ENCODE data around the gene PCDHA8.
"Not testable (repeated sequence)": the region's sequence is repeated elsewhere in the genome, so short reads cannot be mapped to it uniquely, and the experiment has no call there.

Gene PCDHA8

DNA sequence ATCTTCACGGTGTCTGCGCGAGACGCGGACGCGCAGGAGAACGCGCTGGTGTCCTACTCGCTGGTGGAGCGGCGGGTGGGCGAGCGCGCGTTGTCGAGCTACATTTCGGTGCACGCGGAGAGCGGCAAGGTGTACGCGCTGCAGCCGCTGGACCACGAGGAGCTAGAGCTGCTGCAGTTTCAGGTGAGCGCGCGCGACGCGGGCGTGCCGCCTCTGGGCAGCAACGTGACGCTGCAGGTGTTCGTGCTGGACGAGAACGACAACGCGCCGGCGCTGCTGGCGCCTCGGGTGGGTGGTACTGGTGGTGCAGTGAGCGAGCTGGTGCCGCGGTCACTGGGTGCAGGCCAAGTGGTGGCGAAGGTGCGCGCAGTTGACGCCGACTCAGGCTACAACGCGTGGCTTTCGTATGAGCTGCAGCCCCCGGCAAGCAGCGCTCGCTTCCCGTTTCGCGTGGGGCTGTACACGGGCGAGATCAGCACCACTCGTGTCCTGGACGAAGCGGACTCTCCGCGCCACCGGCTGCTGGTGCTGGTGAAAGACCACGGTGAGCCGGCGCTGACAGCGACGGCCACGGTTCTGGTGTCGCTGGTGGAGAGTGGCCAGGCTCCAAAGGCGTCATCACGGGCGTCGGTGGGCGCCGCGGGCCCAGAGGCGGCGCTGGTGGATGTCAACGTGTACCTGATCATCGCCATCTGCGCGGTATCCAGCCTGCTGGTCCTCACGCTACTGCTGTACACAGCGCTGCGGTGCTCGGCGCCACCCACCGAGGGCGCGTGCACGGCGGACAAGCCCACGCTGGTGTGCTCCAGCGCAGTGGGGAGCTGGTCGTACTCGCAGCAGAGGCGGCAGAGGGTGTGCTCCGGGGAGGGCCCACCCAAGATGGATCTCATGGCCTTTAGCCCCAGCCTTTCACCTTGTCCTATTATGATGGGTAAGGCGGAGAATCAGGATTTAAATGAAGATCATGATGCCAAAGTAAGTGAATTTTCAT, 11.2 kb upstream of the PCDHA8 start:
- not testable (repeated sequence) for DNase-seq (ENCODE audit: low read depth in 2 of 2)

GRCh38 chr5:140833993-140834392, 7.0 kb upstream of the PCDHA8 start, which contains the start of gene PCDHA7:
PCDHA7 (plus strand) TSS chr5:140834269; CDS start chr5:140834384, 115 bp downstream.
- no peak for DNase-seq (ENCODE audit: low read depth in 2 of 2)

- not testable (repeated sequence) for DNase-seq (ENCODE audit: low read depth in 2 of 2)
These were observed 6.5 kb upstream of the PCDHA8 start for GRCh38 chr5:140834439-140835008.

DNA sequence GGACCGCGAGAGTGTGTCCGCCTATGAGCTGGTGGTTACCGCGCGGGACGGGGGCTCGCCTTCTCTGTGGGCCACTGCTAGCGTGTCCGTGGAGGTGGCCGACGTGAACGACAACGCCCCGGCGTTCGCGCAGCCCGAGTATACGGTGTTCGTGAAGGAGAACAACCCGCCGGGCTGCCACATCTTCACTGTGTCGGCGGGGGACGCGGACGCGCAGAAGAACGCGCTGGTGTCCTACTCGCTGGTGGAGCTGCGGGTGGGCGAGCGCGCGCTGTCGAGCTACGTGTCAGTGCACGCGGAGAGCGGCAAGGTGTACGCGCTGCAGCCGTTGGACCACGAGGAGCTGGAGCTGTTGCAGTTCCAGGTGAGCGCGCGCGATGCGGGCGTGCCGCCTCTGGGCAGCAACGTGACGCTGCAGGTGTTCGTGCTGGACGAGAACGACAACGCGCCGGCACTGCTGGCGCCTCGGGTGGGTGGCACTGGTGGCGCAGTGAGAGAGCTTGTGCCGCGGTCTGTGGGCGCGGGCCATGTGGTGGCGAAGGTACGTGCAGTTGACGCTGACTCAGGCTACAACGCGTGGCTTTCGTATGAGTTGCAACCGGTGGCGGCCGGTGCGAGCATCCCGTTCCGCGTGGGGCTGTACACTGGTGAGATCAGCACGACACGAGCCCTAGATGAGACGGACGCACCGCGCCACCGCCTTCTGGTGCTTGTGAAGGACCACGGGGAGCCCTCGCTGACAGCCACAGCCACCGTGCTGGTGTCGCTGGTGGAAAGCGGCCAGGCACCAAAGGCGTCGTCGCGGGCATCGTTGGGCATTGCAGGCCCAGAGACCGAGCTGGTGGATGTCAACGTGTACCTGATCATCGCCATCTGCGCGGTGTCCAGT, 5.1 kb upstream of the PCDHA8 start:
- no peak for DNase-seq (ENCODE audit: low read depth in 2 of 2)

- no peak for DNase-seq (ENCODE audit: low read depth in 2 of 2)
These were observed 2.1 kb downstream of the PCDHA8 start for GRCh38 chr5:140842798-140843733.

- DNase-seq (ENCODE audit: low read depth in 2 of 2) = not testable (repeated sequence)
These were observed 7.4 kb downstream of the PCDHA8 start, which contains the start of gene PCDHA9 for GRCh38 chr5:140848139-140849102. PCDHA9 (plus strand) TSS chr5:140848382; CDS start chr5:140848496, 114 bp downstream.

DNA sequence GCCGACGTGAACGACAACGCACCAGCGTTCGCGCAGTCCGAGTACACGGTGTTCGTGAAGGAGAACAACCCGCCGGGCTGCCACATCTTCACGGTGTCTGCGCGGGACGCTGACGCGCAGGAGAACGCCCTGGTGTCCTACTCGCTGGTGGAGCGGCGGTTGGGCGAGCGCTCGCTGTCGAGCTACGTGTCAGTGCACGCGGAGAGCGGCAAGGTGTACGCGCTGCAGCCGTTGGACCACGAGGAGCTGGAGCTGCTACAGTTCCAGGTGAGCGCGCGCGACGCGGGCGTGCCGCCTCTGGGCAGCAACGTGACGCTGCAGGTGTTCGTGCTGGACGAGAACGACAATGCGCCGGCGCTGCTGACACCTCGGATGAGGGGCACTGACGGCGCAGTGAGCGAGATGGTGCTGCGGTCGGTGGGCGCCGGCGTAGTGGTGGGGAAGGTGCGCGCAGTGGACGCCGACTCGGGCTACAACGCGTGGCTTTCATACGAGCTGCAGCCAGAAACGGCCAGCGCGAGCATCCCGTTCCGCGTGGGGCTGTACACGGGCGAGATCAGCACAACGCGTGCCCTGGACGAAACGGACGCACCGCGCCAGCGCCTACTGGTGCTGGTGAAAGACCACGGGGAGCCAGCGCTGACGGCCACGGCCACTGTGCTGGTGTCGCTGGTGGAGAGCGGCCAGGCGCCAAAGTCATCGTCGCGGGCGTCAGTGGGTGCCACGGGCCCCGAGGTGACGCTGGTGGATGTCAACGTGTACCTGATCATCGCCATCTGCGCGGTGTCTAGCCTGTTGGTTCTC, 9.0 kb downstream of the PCDHA8 start:
- DNase-seq (ENCODE audit: low read depth in 2 of 2) = not testable (repeated sequence)

DNA sequence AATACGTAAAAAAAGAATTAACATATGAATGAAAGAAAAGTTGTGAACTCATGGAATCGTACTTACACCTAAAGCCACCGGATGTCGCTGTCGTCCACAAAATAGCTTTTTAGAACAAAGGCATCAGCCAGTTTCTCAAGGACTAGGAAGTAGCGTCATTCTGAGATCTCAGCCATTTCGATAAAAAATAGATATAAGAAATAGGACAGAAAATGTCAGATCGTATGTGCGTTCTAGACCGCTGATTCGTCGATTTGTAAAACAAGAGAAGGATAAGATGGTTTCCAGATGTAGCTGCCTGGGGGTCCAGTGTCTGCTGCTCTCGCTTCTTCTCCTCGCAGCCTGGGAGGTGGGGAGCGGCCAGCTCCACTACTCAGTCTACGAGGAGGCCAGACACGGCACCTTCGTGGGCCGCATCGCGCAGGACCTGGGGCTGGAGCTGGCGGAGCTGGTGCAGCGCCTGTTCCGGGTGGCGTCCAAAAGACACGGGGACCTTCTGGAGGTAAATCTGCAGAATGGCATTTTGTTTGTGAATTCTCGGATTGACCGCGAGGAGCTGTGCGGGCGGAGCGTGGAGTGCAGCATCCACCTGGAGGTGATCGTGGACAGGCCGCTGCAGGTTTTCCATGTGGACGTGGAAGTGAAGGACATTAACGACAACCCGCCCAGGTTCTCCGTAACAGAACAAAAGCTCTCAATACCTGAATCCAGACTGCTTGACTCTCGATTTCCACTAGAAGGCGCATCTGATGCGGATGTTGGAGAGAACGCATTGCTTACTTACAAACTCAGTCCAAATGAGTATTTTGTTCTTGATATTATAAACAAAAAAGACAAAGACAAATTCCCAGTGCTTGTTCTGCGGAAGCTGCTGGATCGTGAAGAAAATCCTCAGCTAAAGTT, 15.0 kb downstream of the PCDHA8 start, which contains the start of gene PCDHA10:
TSS of gene PCDHA10 (plus strand) at position 126 of the 903 bp plus-strand sequence. CDS start at position 278, 152 bp downstream.
- no peak for DNase-seq (ENCODE audit: low read depth in 2 of 2)

DNA sequence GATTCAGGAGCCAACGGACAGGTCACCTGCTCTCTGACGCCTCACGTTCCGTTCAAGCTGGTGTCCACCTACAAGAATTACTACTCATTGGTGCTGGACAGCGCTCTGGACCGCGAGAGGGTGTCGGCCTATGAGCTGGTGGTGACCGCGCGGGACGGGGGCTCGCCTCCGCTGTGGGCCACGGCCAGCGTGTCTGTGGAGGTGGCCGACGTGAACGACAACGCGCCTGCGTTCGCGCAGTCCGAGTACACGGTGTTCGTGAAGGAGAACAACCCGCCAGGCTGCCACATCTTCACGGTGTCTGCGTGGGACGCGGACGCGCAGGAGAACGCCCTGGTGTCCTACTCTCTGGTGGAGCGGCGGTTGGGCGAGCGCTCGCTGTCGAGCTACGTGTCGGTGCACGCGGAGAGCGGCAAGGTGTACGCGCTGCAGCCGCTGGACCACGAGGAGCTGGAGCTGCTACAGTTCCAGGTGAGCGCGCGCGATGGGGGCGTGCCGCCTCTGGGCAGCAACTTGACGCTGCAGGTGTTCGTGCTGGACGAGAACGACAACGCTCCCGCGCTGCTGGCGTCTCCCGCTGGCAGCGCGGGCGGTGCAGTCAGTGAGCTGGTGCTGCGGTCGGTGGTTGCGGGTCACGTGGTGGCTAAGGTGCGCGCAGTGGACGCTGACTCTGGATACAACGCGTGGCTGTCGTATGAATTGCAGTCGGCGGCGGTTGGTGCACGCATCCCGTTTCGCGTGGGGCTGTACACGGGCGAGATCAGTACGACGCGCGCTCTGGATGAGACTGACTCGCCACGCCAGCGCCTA, 16.4 kb downstream of the PCDHA8 start:
- no peak for DNase-seq (ENCODE audit: low read depth in 2 of 2)

- DNase-seq (ENCODE audit: low read depth in 2 of 2) = no peak
These were observed 16.9 kb downstream of the PCDHA8 start for GRCh38 chr5:140857987-140858240.

DNA sequence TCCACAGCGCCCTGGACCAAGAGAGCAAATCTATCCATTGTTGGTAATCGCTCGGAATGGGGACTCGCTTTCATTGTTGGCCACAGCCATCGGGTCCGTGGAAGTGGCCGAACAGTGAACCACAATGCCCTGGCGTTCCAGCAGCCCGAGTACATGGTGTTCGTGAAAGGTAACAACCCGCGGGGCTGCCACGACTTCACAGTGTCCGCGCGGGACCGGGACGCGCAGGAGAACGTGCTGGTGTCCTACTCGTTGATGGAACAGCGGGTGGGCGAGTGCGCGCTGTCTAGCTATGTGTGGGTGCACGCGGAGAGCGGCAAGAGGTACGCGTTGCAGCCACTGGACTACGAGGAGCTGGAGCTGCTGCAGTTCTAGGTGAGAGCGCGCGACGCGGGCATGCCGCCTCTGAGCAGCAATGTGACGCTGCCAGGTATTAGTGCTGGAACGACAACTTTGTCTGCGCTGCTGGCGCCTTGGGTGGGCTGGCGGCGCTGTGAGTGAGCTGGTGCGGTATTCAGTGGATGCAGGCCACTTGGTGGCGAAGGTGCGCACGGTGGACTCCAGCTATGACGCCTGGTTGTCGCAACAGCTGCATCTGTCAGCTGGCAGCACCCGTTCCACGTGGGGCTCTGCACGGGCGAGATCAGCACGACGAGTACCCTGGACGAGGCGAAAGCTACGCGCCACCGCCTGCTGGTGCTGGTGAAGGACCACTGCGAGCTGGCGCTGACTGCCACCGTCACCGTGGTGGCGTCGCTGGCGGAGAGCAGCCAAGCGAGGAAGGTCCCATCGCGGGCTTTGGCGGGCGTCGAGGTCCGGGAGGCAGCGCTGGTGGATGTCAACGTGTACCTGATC, 21.7 kb downstream of the PCDHA8 start:
- DNase-seq (ENCODE audit: low read depth in 2 of 2) = no peak

- DNase-seq (ENCODE audit: low read depth in 2 of 2) = no peak
These were observed 28.0 kb downstream of the PCDHA8 start, which contains the start of gene PCDHA11 for GRCh38 chr5:140868721-140869554. PCDHA11 (plus strand) TSS chr5:140868957; CDS start chr5:140869104, 147 bp downstream.

DNA sequence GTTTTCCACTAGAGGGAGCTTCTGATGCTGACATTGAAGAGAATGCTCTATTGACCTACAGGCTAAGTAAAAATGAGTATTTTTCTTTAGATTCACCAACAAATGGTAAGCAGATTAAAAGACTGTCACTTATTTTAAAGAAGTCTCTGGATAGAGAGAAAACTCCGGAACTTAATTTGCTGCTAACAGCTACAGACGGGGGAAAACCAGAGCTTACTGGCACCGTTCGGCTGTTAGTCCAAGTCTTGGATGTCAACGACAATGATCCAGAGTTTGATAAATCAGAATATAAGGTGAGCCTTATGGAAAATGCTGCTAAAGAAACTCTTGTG, 28.5 kb downstream of the PCDHA8 start:
- no peak for DNase-seq (ENCODE audit: low read depth in 2 of 2)

DNA sequence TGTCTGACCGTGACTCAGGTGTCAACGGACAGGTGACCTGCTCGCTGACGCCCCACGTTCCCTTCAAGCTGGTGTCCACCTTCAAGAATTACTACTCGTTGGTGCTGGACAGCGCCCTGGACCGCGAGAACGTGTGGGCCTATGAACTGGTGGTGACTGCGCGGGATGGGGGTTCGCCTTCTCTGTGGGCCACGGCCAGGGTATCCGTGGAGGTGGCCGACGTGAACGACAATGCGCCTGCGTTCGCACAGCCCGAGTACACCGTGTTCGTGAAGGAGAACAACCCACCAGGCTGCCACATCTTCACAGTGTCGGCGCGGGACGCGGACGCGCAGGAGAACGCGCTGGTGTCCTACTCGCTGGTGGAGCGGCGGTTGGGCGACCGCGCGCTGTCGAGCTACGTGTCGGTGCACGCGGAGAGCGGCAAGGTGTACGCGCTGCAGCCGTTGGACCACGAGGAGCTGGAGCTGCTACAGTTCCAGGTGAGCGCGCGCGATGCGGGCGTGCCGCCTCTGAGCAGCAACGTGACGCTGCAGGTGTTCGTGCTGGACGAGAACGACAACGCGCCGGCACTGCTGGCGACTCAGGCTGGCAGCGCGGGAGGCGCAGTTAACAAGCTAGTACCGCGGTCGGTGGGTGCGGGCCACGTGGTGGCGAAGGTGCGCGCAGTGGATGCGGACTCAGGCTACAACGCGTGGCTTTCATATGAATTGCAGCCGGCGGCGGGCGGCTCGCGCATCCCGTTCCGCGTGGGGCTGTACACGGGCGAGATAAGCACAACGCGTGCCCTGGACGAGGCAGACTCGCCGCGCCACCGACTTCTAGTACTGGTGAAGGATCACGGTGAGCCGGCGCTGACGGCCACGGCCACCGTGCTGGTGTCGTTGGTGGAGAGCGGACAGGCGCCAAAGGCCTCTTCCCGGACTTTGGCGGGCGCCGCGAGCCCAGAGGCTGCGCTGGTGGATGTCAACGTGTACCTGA, 29.5 kb downstream of the PCDHA8 start:
- no peak for DNase-seq (ENCODE audit: low read depth in 2 of 2)

Data from stimulated activated CD4-positive, alpha-beta T cell treated with anti-CD3 and anti-CD28 coated beads, Interleukin-1b, Interleukin-23, amount 100 ng/mL, for 1 hour (primary cell).